ENCODE data around the gene QPCTL. TPM values are rescaled to one million over a fixed set of nuclear protein-coding genes. Genes with fewer than 3 reads are reported as not detected.

Gene QPCTL
- total and polyA plus RNA-seq, 2 of the 4 experiments (the other 2 are of a cell fraction) = 6.6 to 11.5 TPM

DNA sequence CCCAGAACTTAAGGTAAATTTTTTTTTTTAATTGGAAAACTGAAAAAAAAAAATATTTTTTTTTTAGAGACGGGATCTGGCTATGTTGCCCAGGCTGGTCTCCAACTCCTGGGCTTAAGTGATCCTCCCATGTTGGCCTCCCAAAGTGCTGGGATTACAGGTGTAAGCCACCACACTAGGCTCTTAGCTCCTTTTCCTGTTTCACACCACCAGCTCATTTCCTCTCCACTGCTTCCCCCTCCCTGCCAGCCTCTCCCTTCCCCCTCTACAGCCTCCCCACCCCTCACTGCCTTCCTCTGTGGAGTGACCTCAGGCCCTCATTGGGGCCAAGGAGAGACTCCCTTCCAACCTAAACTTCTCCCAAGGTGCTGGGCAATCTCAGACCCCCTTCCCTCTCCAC, 28.7 kb upstream of the QPCTL start:
- H2BK120ac ChIP-seq (ENCODE audit: low read depth, low read length) = no peak overlapping the region
- no peaks in the 10 kb centered on the region for H3K9me3 ChIP-seq (ENCODE audit: control insufficient read depth, insufficient read depth, low read length)
- H2AK5ac ChIP-seq (ENCODE audit: low read depth, low read length) = no peak overlapping the region
- dilution Hi-C loops (cut with HindIII; ENCODE audit: low sequenced_read_pairs, unreplicated experiment) (no loop called here), in situ Hi-C loops (cut with MboI; ENCODE audit: low sequenced_read_pairs) (no loop called here), intact Hi-C loops (cut with micrococcal nuclease) (no loop called here)
- BruUV-seq (replicated peaks) = no TSS peak
- peaks cover 2% of the 10 kb centered on the region for H3K4me1 ChIP-seq (ENCODE audit: control insufficient read depth, insufficient read depth, low read length)
- POLR2A ChIA-PET (ENCODE audit: unreplicated experiment) = no interaction called here
- no peak for TF ChIP-seq MAFK (IDR thresholded peaks at IDR 0.05; ENCODE audit: low read depth, low read length)
- TF ChIP-seq MAZ (IDR thresholded peaks at IDR 0.05; ENCODE audit: borderline replicate concordance, low read depth, low read length) = no peak
- no peak for TF ChIP-seq FOS (IDR thresholded peaks at IDR 0.05; ENCODE audit: low read depth, low read length)
- TF ChIP-seq, protein P1, sequence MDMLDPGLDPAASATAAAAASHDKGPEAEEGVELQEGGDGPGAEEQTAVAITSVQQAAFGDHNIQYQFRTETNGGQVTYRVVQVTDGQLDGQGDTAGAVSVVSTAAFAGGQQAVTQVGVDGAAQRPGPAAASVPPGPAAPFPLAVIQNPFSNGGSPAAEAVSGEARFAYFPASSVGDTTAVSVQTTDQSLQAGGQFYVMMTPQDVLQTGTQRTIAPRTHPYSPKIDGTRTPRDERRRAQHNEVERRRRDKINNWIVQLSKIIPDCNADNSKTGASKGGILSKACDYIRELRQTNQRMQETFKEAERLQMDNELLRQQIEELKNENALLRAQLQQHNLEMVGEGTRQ (IDR thresholded peaks at IDR 0.05; ENCODE audit: low read depth, low read length) = no peak
- no peak for TF ChIP-seq RAD21 (IDR thresholded peaks at IDR 0.05; ENCODE audit: low read length)
- TF ChIP-seq MXI1 (IDR thresholded peaks at IDR 0.05; ENCODE audit: borderline replicate concordance, low read depth, low read length) = no peak
- no peak for TF ChIP-seq RCOR1 (IDR thresholded peaks at IDR 0.05; ENCODE audit: insufficient replicate concordance, low read length)
- TF ChIP-seq RFX5 (IDR thresholded peaks at IDR 0.05; ENCODE audit: low read depth, low read length) = no peak
- CTCF ChIA-PET = interaction anchor here (0.6 kb wide), 1 partner anchor 224 kb away, joined by 3 read pairs; no protein-coding TSS in a partner anchor
- H3K4me2 ChIP-seq (ENCODE audit: low read depth, low read length) = no peak overlapping the region
- no peaks in the 10 kb centered on the region for H4K20me1 ChIP-seq (ENCODE audit: insufficient read depth, low read length)
- no peak overlapping the region for H2AK9ac ChIP-seq (replicated peaks; ENCODE audit: low read depth, low read length, poor library complexity)
- no peak overlapping the region for H3K9ac ChIP-seq (ENCODE audit: low read depth, low read length)
- H3K14ac ChIP-seq (replicated peaks; ENCODE audit: low read depth, low read length) = no peak overlapping the region
- H4K5ac ChIP-seq (ENCODE audit: low read depth, low read length) = no peak overlapping the region
- no peak overlapping the region for H4K91ac ChIP-seq (ENCODE audit: insufficient read depth, low read depth, low read length)
- H3K27me3 ChIP-seq (ENCODE audit: control insufficient read depth, insufficient read depth, low read length) = peaks cover 31% of the 10 kb centered on the region
- no peak overlapping the region for H2BK15ac ChIP-seq (ENCODE audit: low read depth, low read length)
- H3K18ac ChIP-seq (ENCODE audit: low read depth, low read length) = no peak overlapping the region
- no peaks in the 10 kb centered on the region for H3K36me3 ChIP-seq (ENCODE audit: control insufficient read depth, insufficient read depth, low read length)
- no peak overlapping the region for H3K27ac ChIP-seq (ENCODE audit: insufficient read depth, low read length)
- peaks cover 8% of the 10 kb centered on the region for H3K9me1 ChIP-seq (ENCODE audit: insufficient read depth, low read length)
- no peak overlapping the region for H2AFZ ChIP-seq (replicated peaks; ENCODE audit: low read length, poor library complexity)
- H3K79me1 ChIP-seq (ENCODE audit: low read depth in 1 of 2, low read length in 2 of 2) = no peaks in the 10 kb centered on the region
- DNase-seq (no peak), ATAC-seq (ENCODE audit: low read depth) (no peak)
- H4K8ac ChIP-seq (ENCODE audit: low read depth in 2 of 2, low read length in 2 of 2) = no peak overlapping the region
- no peak overlapping the region for H3K23ac ChIP-seq (ENCODE audit: low read depth, low read length)
- no peak overlapping the region for H2BK20ac ChIP-seq (ENCODE audit: low read depth, low read length)
- no peak overlapping the region for H3K4ac ChIP-seq (ENCODE audit: low read depth, low read length)
- 40% methylated on average over 1 of the region's 1 CpG; no CpG with 5 or more reads in 1 of the 2 experiments for WGBS, 2 experiments (ENCODE audit: extremely low coverage in 2 of 2, insufficient read length in 1 of 2)
- H2BK5ac ChIP-seq (ENCODE audit: low read depth, low read length, poor library complexity, severe bottlenecking) = no peak overlapping the region
- H3K56ac ChIP-seq (ENCODE audit: extremely low read depth, insufficient read depth, low read length) = no peak overlapping the region
- H3K4me3 ChIP-seq (ENCODE audit: insufficient read depth, low read depth, low read length) = no peak overlapping the region

Measured in IMR-90 (cell line).